HepG2 (cell line): ENCODE data around the gene SLC16A5. TPM values are rescaled to one million over a fixed set of nuclear protein-coding genes. Genes with fewer than 3 reads are reported as not detected.

Source experiments
- ARID4A ChIP-seq: sonication (generic); formaldehyde crosslinking; IDR thresholded peaks from 2 replicates; pipeline ENCODE4 v1.5.0; 2020; ENCODE audit warnings: mild to moderate bottlenecking, missing genetic modification reagents, borderline replicate concordance
- NBN ChIP-seq: fragments of 450-650 bp; conservative IDR thresholded peaks from 2 replicates; pipeline ENCODE4 v1.6.1; 2017
- NR0B2 ChIP-seq: sonication (generic); formaldehyde crosslinking; IDR thresholded peaks from 2 replicates; pipeline ENCODE4 v1.4.0; 2020; ENCODE audit warnings: mild to moderate bottlenecking, missing genetic modification reagents
- SMAD9 ChIP-seq: sonication (generic); formaldehyde crosslinking; IDR thresholded peaks from 2 replicates; pipeline ENCODE4 v1.5.1; 2020; ENCODE audit warnings: mild to moderate bottlenecking, missing genetic modification reagents
- TARDBP ChIP-seq: sonication (generic); formaldehyde crosslinking; IDR thresholded peaks from 2 replicates; pipeline ENCODE4 v1.8.0; 2022; ENCODE audit warnings: mild to moderate bottlenecking, missing genetic modification reagents
- TBP ChIP-seq: sonication (generic); formaldehyde crosslinking; IDR thresholded peaks from 2 replicates; pipeline ENCODE4 v1.5.0; 2020; ENCODE audit warnings: missing genetic modification reagents
- ZNF121 ChIP-seq: sonication (generic); formaldehyde crosslinking; IDR thresholded peaks from 2 replicates; pipeline ENCODE4 v1.5.0; 2020; ENCODE audit warnings: mild to moderate bottlenecking, missing genetic modification reagents
- ZNF235 ChIP-seq: sonication (generic); formaldehyde crosslinking; IDR thresholded peaks from 2 replicates; pipeline ENCODE4 v1.8.1; 2023; ENCODE audit warnings: mild to moderate bottlenecking, missing genetic modification reagents, borderline replicate concordance
- ZNF3 ChIP-seq: IDR thresholded peaks from 2 replicates; pipeline ENCODE4 v1.7.0; 2017; ENCODE audit warnings: inconsistent platforms
- ZNF30 ChIP-seq: sonication (generic); formaldehyde crosslinking; IDR thresholded peaks from 2 replicates; pipeline ENCODE4 v1.5.0; 2020; ENCODE audit warnings: mild to moderate bottlenecking, missing genetic modification reagents
- ZNF367 ChIP-seq: sonication (generic); formaldehyde crosslinking; IDR thresholded peaks from 2 replicates; pipeline ENCODE4 v1.4.0; 2020; ENCODE audit warnings: missing genetic modification reagents, borderline replicate concordance
- ZNF574 ChIP-seq: sonication (generic); formaldehyde crosslinking; IDR thresholded peaks from 2 replicates; pipeline ENCODE4 v1.4.0; 2020; ENCODE audit warnings: missing genetic modification reagents
- ZNF615 ChIP-seq: sonication (generic); formaldehyde crosslinking; IDR thresholded peaks from 2 replicates; pipeline ENCODE4 v1.5.0; 2020; ENCODE audit warnings: mild to moderate bottlenecking, missing genetic modification reagents, borderline replicate concordance
- ZNF775 ChIP-seq: sonication (generic); formaldehyde crosslinking; IDR thresholded peaks from 2 replicates; pipeline ENCODE4 v1.4.0; 2020; ENCODE audit warnings: missing genetic modification reagents, mild to moderate bottlenecking, moderate library complexity, borderline replicate concordance
- polyA plus RNA-seq, 8 experiments: library from polyadenylated mRNA; depleted of rRNA in 3 of 8; stranded (reverse) in 7 of 8; unstranded in 1 of 8; fragments of >200 nt; fragmentation: Illumina TruSeq in 4 of 8; extraction: Trizol in 4 of 8; gene quantifications; 2 replicates each; pipeline versions ENCODE4 v1.2.1 to v1.2.3, GENCODE V29; 2011 to 2016; ENCODE audit warnings: low read depth in 4 of 8, missing spikeins in 1 of 8, mixed read lengths in 1 of 8; ENCODE audit not compliant: insufficient read depth in 1 of 8
- total RNA-seq, 5 experiments: library from RNA; depleted of rRNA; stranded (reverse); fragments of >200 nt; fragmentation: Illumina TruSeq; extraction: Trizol; gene quantifications; 2 replicates each; pipeline ENCODE4 v1.2.3, GENCODE V29; 2016; ENCODE audit warnings: low read depth in 1 of 5
- TF ChIP-seq, protein P1 (sequence below): sonication (generic); formaldehyde crosslinking; IDR thresholded peaks from 2 replicates; pipeline ENCODE4 v1.4.0; 2020; ENCODE audit warnings: missing genetic modification reagents, borderline replicate concordance

The SLC16A5 gene
- total and polyA plus RNA-seq, 2 of the 13 experiments (the other 11 are each of a cell fraction or from before 2014, with no cell fraction given): 0.69 to 5.6 TPM

GRCh38 chr17:75084039-75084660 is 3.6 kb upstream of the SLC16A5 start (continued):
- TF ChIP-seq NR0B2 (CRISPR knock-in tag) (no peak), ZNF235 (no peak), ZNF367 (CRISPR knock-in tag) (no peak), TBP (0 out of 2 replicates have a peak, but pooled peaks have one; percentile 41), TARDBP (CRISPR knock-in tag) (peak; percentile 96), ZNF121 (no peak), ZNF574 (CRISPR knock-in tag) (peak; percentile 71; the same call in 1 of the 2 replicates), ZNF3 (CRISPR knock-in tag) (peak; percentile 62; the same call in 1 of the 2 replicates), ZNF615 (CRISPR knock-in tag) (no peak), ZNF775 (CRISPR knock-in tag) (no peak), ZNF30 (CRISPR knock-in tag) (no peak), SMAD9 (no peak), NBN (no peak), ARID4A (CRISPR knock-in tag) (peak; percentile 74; the same call in 1 of the 2 replicates)
- TF ChIP-seq, protein P1, sequence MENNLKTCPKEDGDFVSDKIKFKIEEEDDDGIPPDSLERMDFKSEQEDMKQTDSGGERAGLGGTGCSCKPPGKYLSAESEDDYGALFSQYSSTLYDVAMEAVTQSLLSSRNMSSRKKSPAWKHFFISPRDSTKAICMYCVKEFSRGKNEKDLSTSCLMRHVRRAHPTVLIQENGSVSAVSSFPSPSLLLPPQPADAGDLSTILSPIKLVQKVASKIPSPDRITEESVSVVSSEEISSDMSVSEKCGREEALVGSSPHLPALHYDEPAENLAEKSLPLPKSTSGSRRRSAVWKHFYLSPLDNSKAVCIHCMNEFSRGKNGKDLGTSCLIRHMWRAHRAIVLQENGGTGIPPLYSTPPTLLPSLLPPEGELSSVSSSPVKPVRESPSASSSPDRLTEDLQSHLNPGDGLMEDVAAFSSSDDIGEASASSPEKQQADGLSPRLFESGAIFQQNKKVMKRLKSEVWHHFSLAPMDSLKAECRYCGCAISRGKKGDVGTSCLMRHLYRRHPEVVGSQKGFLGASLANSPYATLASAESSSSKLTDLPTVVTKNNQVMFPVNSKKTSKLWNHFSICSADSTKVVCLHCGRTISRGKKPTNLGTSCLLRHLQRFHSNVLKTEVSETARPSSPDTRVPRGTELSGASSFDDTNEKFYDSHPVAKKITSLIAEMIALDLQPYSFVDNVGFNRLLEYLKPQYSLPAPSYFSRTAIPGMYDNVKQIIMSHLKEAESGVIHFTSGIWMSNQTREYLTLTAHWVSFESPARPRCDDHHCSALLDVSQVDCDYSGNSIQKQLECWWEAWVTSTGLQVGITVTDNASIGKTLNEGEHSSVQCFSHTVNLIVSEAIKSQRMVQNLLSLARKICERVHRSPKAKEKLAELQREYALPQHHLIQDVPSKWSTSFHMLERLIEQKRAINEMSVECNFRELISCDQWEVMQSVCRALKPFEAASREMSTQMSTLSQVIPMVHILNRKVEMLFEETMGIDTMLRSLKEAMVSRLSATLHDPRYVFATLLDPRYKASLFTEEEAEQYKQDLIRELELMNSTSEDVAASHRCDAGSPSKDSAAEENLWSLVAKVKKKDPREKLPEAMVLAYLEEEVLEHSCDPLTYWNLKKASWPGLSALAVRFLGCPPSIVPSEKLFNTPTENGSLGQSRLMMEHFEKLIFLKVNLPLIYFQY: peak; percentile 88; the same call in 1 of the 2 replicates
